GM10248 (cell line): Measurements from ENCODE around the gene KISS1.

Experiments
- CTCF ChIA-PET: fragments of 300-600 bp; sonication (Branson Sonifier 250); formaldehyde crosslinking; extraction: SDS; loops from one replicate; lab custom pipeline; 2021; ENCODE audit warnings: antibody characterized with exemption; lab: Yijun Ruan, JAX
- POLR2A ChIA-PET: fragments of 350-650 bp; sonication (Branson Sonifier 250); formaldehyde crosslinking; extraction: SDS; loops from one replicate; lab custom pipeline; 2020; ENCODE audit warnings: antibody characterized with exemption; lab: Yijun Ruan, JAX
- DNase-seq: peaks from one replicate; pipeline ENCODE4 v3.0.0; 2012; ENCODE audit errors: extremely low spot score
- TF ChIP-seq, protein P1 (sequence below): IDR thresholded peaks from 2 replicates; pipeline ENCODE4 v1.5.1; 2012; ENCODE audit warnings: mild to moderate bottlenecking, low read depth; ENCODE audit errors: extremely low read depth, missing control alignments, control extremely low read depth

The KISS1 gene

DNA sequence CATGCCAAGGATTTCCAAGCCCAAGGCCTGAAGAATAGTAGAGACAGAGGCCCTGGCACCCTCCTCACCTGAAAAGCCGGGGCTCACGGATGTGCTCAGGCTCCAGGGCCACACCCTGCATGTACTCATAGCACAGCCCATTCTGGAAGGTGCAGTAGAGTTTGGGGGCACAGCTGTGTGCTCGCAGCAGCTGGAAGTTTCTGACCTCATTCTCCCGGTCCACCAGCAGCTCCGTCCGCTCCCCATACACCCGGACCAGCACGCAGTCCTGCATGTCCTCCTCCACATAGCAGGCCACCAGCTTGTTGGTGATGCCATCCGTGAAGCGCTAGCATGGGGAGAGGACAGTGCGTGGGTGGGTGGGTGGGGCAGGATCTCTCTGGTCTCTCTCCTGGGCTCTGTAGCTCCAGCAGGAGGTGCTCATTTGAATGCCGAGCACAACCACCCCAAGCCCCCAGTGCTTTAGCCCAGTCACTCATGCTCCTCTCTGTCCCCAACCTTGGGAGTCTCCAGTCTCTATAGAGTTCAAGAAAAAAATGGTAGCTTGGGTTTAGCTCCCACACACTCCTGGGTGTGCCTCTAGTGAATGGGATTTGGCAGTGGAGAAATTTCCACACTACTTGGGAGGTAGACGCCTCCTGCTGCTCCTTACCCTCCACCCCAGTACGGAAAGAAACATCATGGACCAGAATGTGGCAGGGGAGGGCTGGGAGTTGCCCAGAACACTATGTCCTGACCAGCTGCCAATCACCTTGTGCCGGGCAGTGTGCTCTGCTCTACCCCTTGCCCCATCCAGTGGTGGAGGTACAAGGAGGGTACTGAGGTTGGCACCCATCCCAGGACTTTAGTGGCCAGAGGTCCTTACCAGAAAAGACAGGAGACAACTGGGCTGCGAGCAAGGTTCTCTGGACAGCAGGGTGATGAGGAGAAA, 46.4 kb downstream of the KISS1 start:
- no peak for DNase-seq
- ChIA-PET CTCF (interaction anchor here (1.3 to 4.4 kb wide), 3 partner anchors 13 to 275 kb away, joined by 3 to 29 read pairs (median 7); no protein-coding TSS in a partner anchor), POLR2A (no interaction called here)
- TF ChIP-seq, protein P1, sequence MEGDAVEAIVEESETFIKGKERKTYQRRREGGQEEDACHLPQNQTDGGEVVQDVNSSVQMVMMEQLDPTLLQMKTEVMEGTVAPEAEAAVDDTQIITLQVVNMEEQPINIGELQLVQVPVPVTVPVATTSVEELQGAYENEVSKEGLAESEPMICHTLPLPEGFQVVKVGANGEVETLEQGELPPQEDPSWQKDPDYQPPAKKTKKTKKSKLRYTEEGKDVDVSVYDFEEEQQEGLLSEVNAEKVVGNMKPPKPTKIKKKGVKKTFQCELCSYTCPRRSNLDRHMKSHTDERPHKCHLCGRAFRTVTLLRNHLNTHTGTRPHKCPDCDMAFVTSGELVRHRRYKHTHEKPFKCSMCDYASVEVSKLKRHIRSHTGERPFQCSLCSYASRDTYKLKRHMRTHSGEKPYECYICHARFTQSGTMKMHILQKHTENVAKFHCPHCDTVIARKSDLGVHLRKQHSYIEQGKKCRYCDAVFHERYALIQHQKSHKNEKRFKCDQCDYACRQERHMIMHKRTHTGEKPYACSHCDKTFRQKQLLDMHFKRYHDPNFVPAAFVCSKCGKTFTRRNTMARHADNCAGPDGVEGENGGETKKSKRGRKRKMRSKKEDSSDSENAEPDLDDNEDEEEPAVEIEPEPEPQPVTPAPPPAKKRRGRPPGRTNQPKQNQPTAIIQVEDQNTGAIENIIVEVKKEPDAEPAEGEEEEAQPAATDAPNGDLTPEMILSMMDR = no peak

DNA sequence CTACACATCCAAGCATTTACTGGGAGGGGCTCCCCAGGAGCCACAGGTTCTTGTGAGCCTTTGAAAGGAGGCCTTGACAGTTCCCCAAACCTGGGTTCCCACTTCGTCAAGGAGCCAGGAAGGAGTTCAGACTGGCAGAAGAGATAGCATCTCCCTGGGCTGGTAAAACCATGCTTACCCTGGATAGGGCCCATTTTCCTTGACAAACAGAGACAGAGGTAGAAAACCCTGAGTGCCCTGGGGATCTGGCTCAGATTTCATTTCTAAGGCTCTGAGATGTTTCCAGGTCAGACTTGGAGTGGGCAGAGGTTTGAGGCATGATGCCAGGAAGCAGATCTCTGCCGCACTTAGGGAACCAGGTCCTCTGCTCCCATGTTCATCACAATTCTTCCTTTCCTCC, 47.2 kb downstream of the KISS1 start:
- TF ChIP-seq, protein P1 = no peak
- ChIA-PET CTCF (interaction anchor here (2.1 to 4.4 kb wide), 2 partner anchors 14 to 21 kb away, joined by 7 to 29 read pairs; no protein-coding TSS in a partner anchor), POLR2A (no interaction called here)
- DNase-seq = no peak

DNA sequence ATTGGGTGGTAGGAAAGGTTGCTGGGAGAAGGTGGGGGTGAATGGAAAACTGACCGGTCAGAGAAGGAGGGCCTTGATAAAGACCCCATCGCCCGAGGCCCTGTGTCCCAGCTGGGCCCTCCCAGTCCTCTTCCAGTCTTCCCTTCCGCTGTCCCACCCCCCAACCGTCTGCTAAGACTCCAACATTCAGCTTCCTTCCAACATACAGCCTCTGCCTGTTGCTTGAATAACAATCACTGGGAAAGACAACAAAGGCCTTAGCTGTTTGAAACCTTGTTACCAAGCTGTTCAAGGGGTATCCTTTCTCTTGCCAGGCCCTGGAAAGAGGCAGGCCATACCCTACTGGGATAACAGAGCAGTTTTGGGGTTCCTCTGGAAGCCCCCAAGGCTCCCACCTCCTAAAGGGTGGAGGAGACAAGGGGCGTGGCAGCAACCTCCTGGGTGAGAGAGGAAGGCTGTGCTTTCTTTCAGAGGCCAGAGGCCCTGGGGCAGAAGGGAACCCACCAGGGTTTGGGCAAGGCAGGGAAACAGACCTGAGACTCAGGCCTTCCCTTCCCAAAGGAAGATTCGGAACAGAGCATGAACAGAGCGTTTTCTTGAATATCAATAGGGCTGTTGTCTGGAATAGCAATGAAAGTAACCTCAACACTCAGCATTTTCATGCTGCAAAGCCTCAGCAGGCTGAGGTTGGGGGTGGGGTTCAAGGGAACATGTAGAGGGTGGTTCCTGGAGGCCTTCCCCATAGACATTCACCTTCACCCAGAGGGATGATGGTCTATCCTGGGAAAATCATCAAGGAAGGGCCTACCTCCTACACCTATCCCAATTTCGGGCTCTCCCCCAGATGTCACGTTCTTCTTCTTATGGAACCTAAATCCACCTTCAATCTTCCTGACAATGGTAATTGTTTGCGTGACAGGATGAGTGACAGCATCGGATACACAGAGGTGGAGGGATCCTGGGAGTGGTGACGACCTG, 48.6 kb downstream of the KISS1 start:
- CTCF ChIA-PET = interaction anchor here (4.4 kb wide), 1 partner anchor 16 kb away, joined by 29 read pairs; no protein-coding TSS in a partner anchor
- TF ChIP-seq, protein P1 = no peak
- POLR2A ChIA-PET = no interaction called here
- DNase-seq = no peak

DNA sequence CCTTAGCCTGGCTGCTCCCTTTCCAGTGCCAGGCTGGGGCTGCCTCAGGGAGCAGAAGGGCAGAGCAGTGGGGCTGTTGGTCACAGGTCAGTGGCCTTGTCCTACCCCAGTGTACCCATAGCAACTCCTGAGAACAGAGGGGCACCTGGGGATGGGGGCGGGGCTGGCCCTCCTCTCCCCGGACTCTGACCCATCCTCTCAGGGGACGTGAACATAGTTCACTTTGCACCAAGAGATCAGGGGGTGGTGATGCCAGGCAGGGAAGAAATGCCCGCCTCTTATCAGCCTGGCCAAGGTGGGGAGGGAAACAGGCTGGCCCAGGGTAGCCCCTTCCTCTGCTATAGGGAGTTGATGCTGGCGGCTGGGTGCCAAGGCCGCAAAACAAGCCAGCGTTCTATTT, 49.3 kb downstream of the KISS1 start:
- TF ChIP-seq, protein P1 = no peak
- ChIA-PET POLR2A (no interaction called here), CTCF (no interaction called here)
- no peak for DNase-seq

DNA sequence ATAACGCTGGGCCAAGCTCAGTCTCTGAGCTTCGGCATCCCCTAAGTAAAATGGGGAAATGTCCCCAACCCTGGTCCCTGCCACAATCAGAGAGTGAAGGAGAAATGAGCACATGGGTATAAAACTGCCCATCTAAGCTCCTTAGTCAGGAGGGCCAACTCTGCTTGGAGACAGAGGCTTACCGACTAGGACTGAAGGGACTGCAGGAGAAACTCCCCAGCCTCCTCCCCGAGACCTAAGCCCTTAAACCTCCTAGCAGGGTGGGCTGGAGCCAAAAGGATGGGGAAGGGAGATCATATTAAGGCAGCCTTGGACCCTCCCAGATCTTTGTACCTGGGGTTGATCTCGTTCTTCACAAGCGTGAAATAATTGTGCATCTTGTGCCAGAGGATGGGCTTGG, 50.0 kb downstream of the KISS1 start:
- ChIA-PET CTCF (interaction anchor here (1.3 kb wide), 1 partner anchor 17 kb away, joined by 3 read pairs; no protein-coding TSS in a partner anchor), POLR2A (no interaction called here)
- no peak for DNase-seq
- TF ChIP-seq, protein P1 = no peak

DNA sequence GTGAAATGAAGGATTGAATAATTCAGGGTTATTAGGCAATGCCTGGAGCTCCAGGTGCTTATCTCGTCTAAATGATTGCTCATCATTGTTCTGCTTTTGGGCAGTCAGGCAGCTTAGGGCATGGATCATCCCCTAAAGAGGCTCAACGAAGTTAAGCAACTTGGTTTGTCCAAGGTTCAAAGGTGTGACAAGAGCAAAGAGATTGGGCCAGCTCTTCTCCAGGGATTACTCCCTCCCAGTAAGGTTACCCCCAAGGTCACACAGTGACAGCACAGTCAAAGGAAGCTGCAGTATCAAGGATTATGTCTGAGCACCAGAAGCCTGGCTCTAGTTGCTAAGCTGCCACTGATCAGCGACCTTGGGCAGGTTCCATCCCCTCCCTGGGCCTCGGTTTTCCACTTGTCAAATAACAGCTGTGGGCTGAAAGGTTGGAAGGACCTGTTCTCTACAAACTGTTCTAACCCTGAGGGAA, 51.2 kb downstream of the KISS1 start:
- ChIA-PET POLR2A (no interaction called here), CTCF (interaction anchor here (1.1 kb wide), 2 partner anchors 17 to 47 kb away, joined by 3 to 5 read pairs; no protein-coding TSS in a partner anchor)
- TF ChIP-seq, protein P1 = no peak
- no peak for DNase-seq
